ENCODE results near the gene HNRNPC.
A peak's percentile ranks its signal among the peaks of the same experiment; 100 is the strongest.
"Not testable (repeated sequence)": the region's sequence is repeated elsewhere in the genome, so short reads cannot be mapped to it uniquely, and the experiment has no call there.

Gene HNRNPC

GRCh38 chr14:21201732-21202462 lies 67.3 kb downstream of the HNRNPC start:
- no peak for DNase-seq (ENCODE audit: low read depth)
- H3K4me3 ChIP-seq (ENCODE audit: low read depth, low read length): no peak overlapping the region

- H3K4me3 ChIP-seq (ENCODE audit: low read depth, low read length): no peak overlapping the region
- no peak for DNase-seq (ENCODE audit: low read depth)
These were observed 68.3 kb downstream of the HNRNPC start for GRCh38 chr14:21200752-21201461.

- DNase-seq (ENCODE audit: low read depth): no peak
These were observed 69.4 kb downstream of the HNRNPC start for GRCh38 chr14:21199611-21200560.

GRCh38 chr14:21197418-21198205 lies 71.6 kb downstream of the HNRNPC start:
- H3K4me3 ChIP-seq (ENCODE audit: low read depth, low read length): no peak overlapping the region
- no peak for DNase-seq (ENCODE audit: low read depth)

More at GRCh38 chr14:21199611-21200560, 69.4 kb downstream of the HNRNPC start:
- H3K4me3 ChIP-seq (ENCODE audit: low read depth, low read length): no peak overlapping the region

GRCh38 chr14:21194597-21194996 lies 74.6 kb downstream of the HNRNPC start:
- H3K4me3 ChIP-seq (ENCODE audit: low read depth, low read length): no peak overlapping the region
- no peak for DNase-seq (ENCODE audit: low read depth)

- no peak overlapping the region for H3K4me3 ChIP-seq (ENCODE audit: low read depth, low read length)
- peak; percentile 9 for DNase-seq (ENCODE audit: low read depth)
These were observed 76.2 kb downstream of the HNRNPC start for GRCh38 chr14:21192875-21193535.

- no peak for DNase-seq (ENCODE audit: low read depth)
- peak overlapping the region; percentile 37 for H3K4me3 ChIP-seq (ENCODE audit: low read depth, low read length)
These were observed 76.8 kb downstream of the HNRNPC start for GRCh38 chr14:21192447-21192822.

GRCh38 chr14:21191809-21192446 lies 77.3 kb downstream of the HNRNPC start:
- peak; percentile 6 for DNase-seq (ENCODE audit: low read depth)
- peak overlapping the region; percentile 37 for H3K4me3 ChIP-seq (ENCODE audit: low read depth, low read length)

- DNase-seq (ENCODE audit: low read depth): no peak
- H3K4me3 ChIP-seq (ENCODE audit: low read depth, low read length): peak overlapping the region; percentile 37
These were observed 77.9 kb downstream of the HNRNPC start for GRCh38 chr14:21191261-21191808.

- DNase-seq (ENCODE audit: low read depth): no peak
These were observed 83.8 kb downstream of the HNRNPC start for GRCh38 chr14:21185491-21185890.

GRCh38 chr14:21184254-21184653 lies 85.0 kb downstream of the HNRNPC start:
- no peak overlapping the region for H3K4me3 ChIP-seq (ENCODE audit: low read depth, low read length)
- DNase-seq (ENCODE audit: low read depth): no peak

More at GRCh38 chr14:21185491-21185890, 83.8 kb downstream of the HNRNPC start:
- H3K4me3 ChIP-seq (ENCODE audit: low read depth, low read length): no peak overlapping the region

GRCh38 chr14:21182166-21182565 lies 87.1 kb downstream of the HNRNPC start:
- no peak for DNase-seq (ENCODE audit: low read depth)
- H3K4me3 ChIP-seq (ENCODE audit: low read depth, low read length): no peak overlapping the region

GRCh38 chr14:21171128-21171527 lies 98.1 kb downstream of the HNRNPC start:
- H3K4me3 ChIP-seq (ENCODE audit: low read depth, low read length): no peak overlapping the region
- DNase-seq (ENCODE audit: low read depth): no peak

GRCh38 chr14:21169573-21169972 lies 99.7 kb downstream of the HNRNPC start:
- H3K4me3 ChIP-seq (ENCODE audit: low read depth, low read length): no peak overlapping the region
- no peak for DNase-seq (ENCODE audit: low read depth)

- DNase-seq (ENCODE audit: low read depth): no peak
- H3K4me3 ChIP-seq (ENCODE audit: low read depth, low read length): no peak overlapping the region
These were observed 101.2 kb downstream of the HNRNPC start for GRCh38 chr14:21168055-21168454.

GRCh38 chr14:21165670-21166069 lies 103.6 kb downstream of the HNRNPC start:
- H3K4me3 ChIP-seq (ENCODE audit: low read depth, low read length); DNase-seq (ENCODE audit: low read depth): not testable (repeated sequence)

- not testable (repeated sequence) for DNase-seq (ENCODE audit: low read depth); H3K4me3 ChIP-seq (ENCODE audit: low read depth, low read length)
These were observed 104.1 kb downstream of the HNRNPC start for GRCh38 chr14:21165002-21165605.
